Esophagus squamous epithelium (tissue), 5 donors: ENCODE measurements around the gene ADGRE1. TPM values are rescaled to one million over a fixed set of nuclear protein-coding genes. Genes with fewer than 3 reads are reported as not detected.

ENCODE experiments used
- DNase-seq: peaks from one replicate; lab custom pipeline; 2025; lab: John Stamatoyannopoulos, UW
- H3K27ac ChIP-seq, 4 donors: fragments of 200-600 bp; sonication (generic); one replicate each; pipeline ENCODE4 v1.5.1; 2016 to 2019; ENCODE audit warnings: mild to moderate bottlenecking in 1 of 4
- H3K27me3 ChIP-seq, 4 donors: fragments of 200-600 bp; sonication (generic); 1 replicate in 3 of 4; 2 replicates in 1 of 4; pipeline versions ENCODE4 v1.5.1 to v1.6.0; 2017 to 2021; ENCODE audit warnings: antibody characterized with exemption in 1 of 4
- H3K36me3 ChIP-seq, 3 donors: fragments of 200-600 bp; sonication (generic); one replicate each; pipeline ENCODE4 v1.5.1; 2016 to 2019
- H3K4me1 ChIP-seq, 3 donors: fragments of 200-600 bp; sonication (generic); one replicate each; pipeline ENCODE4 v1.5.1; 2017 to 2019
- H3K4me3 ChIP-seq, 4 donors: fragments of 200-600 bp; sonication (generic); 1 replicate in 3 of 4; 2 replicates in 1 of 4; pipeline ENCODE4 v1.5.1; 2016 to 2019; ENCODE audit warnings: mild to moderate bottlenecking in 2 of 4, moderate library complexity in 1 of 4
- H3K9me3 ChIP-seq, 3 donors: fragments of 200-600 bp; sonication (generic); one replicate each; pipeline ENCODE4 v1.5.1; 2016 to 2019
- POLR2A ChIP-seq, 4 donors: fragments of 450-650 bp; IDR thresholded peaks; one replicate each; pipeline ENCODE4 v1.6.1; 2017; ENCODE audit warnings: antibody characterized with exemption in 4 of 4, mild to moderate bottlenecking in 4 of 4, moderate library complexity in 3 of 4
- WGBS, 2 donors: methylation state at CpG; one replicate each; pipeline ENCODE4 v1.1.5; 2018; 5-methylcytosine and 5-hydroxymethylcytosine counted together
- intact Hi-C: fragments of 100-400 bp; cut with DNase I; formaldehyde crosslinking; loops from one replicate; pipeline ENCODE4 v1.15.0; 2022
- total RNA-seq, 4 donors: library from RNA; depleted of rRNA; stranded (reverse); fragments of >200 nt; gene quantifications; one replicate each; pipeline ENCODE4 v1.1.0, GENCODE V29; 2016
- TF ChIP-seq, protein P1 (sequence below), 6 experiments: fragments of 450-650 bp in 4 of 6; fragments of 200-600 bp in 2 of 6; sonication (generic) in 2 of 6; IDR thresholded peaks; one replicate each; pipeline ENCODE4 v1.5.1; 2016 to 2019; ENCODE audit warnings: antibody characterized with exemption in 6 of 6, mild to moderate bottlenecking in 4 of 6, moderate library complexity in 4 of 6
- donor health status: DM: yes; HTN: yes; CAD: no.

The ADGRE1 gene
- total RNA-seq, 4 donors from 2014 or later = 0.38 TPM; not detected in 3

DNA sequence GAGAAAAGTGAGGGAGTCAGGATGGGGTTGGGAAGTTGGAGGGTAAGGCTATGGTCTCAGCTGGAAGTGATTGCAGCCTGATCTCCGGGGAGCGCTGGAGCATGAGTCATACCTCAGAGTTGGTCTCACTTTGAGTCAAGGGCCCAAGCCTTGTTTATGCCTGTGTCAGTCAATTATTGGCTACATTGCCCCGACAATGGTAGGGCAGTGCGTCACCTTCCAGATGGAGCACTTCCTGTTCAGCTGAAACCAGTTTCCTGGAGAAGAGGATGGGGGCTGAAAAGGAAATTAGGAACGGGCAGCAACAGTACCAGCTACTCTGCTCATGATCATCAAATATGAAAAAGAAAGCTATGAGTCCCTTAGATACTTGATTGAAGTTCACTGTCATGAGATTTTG, 60.4 kb downstream of the ADGRE1 start:
- H3K9me3 ChIP-seq = no peaks in the 10 kb centered on the region
- H3K27me3 ChIP-seq = no peaks in the 10 kb centered on the region
- H3K4me3 ChIP-seq = no peak overlapping the region
- no peaks in the 10 kb centered on the region for H3K36me3 ChIP-seq
- TF ChIP-seq, protein P1, sequence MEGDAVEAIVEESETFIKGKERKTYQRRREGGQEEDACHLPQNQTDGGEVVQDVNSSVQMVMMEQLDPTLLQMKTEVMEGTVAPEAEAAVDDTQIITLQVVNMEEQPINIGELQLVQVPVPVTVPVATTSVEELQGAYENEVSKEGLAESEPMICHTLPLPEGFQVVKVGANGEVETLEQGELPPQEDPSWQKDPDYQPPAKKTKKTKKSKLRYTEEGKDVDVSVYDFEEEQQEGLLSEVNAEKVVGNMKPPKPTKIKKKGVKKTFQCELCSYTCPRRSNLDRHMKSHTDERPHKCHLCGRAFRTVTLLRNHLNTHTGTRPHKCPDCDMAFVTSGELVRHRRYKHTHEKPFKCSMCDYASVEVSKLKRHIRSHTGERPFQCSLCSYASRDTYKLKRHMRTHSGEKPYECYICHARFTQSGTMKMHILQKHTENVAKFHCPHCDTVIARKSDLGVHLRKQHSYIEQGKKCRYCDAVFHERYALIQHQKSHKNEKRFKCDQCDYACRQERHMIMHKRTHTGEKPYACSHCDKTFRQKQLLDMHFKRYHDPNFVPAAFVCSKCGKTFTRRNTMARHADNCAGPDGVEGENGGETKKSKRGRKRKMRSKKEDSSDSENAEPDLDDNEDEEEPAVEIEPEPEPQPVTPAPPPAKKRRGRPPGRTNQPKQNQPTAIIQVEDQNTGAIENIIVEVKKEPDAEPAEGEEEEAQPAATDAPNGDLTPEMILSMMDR (IDR thresholded peaks at IDR 0.05) = no peak
- no peak for TF ChIP-seq POLR2A (IDR thresholded peaks at IDR 0.05)
- WGBS, 2 donors = 24 to 35% methylated on average over 5 of the region's 5 CpGs
- DNase-seq = no peak
- H3K4me1 ChIP-seq = no peaks in the 10 kb centered on the region
- H3K27ac ChIP-seq = no peak overlapping the region
- intact Hi-C loops = no loop called here

DNA sequence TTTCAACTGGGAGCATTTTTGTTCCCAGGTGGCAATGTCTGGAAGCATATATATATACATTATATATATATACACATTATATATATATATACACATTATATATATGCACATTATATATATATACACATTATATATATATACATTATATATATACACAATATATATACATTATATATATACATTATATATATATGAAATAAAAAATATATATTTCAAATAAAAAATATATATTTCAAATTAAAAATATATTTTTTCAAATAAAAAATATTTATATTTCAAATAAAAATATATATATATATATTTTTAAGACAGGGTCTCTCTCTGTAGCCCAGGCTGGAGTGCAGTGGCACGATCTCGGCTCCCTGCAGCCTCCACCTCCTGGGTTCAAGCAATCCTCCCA, 61.5 kb downstream of the ADGRE1 start:
- no peak for DNase-seq
- Histone ChIP-seq H3K4me1 (no peaks in the 10 kb centered on the region), H3K4me3 (no peak overlapping the region), H3K27me3 (no peaks in the 10 kb centered on the region), H3K36me3 (no peaks in the 10 kb centered on the region), H3K9me3 (no peaks in the 10 kb centered on the region), H3K27ac (no peak overlapping the region)
- intact Hi-C loops = no loop called here
- TF ChIP-seq, protein P1 (IDR thresholded peaks at IDR 0.05) = no peak
- TF ChIP-seq POLR2A (IDR thresholded peaks at IDR 0.05) = no peak
- 57 to 80% methylated on average over 2 of the region's 2 CpGs for WGBS, 2 donors

DNA sequence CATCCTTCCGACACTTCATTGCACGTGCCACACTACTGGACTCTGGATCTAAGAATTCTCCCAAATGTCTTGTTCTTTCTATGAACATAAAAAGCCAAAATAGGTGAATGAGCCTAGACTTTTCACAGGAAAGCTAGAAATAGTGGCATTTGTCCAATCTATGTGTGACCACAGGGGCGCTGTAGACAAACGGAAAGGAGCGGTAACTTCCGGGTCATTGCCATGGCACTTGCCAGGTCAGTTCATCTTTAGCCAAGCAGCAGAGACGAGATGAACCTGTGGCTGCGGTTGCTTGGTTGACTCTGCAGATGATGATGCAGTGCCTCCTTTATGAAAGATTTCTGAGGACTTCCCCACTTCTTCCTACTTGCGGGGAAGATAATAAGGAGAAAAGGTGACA, 65.6 kb downstream of the ADGRE1 start:
- WGBS, 2 donors = 80 to 81% methylated on average over 9 of the region's 9 CpGs
- no peaks in the 10 kb centered on the region for H3K4me1 ChIP-seq
- no peaks in the 10 kb centered on the region for H3K36me3 ChIP-seq
- H3K4me3 ChIP-seq = no peak overlapping the region
- no peak overlapping the region for H3K27ac ChIP-seq
- DNase-seq = no peak
- no peaks in the 10 kb centered on the region for H3K9me3 ChIP-seq
- TF ChIP-seq, protein P1 (IDR thresholded peaks at IDR 0.05) = no peak
- TF ChIP-seq POLR2A (IDR thresholded peaks at IDR 0.05) = no peak
- intact Hi-C loops = no loop called here
- H3K27me3 ChIP-seq = no peaks in the 10 kb centered on the region

DNA sequence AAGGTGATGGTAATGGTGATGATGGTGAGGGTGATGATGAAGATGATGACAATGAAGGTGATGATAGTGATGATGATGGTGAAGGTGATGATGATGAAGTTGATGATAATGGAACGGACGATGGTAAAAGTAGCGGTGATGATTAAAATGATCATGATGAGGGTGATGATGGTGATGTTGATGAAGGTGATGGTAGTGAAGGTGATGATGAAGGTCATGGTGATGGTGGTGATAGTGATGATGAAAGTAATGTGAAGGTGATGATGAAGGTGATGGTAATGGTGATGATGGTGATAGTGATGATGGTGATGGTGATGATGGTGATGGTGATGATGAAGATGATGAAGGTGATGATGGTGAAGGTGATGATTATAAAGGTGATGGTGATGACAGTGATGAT, 67.7 kb downstream of the ADGRE1 start:
- TF ChIP-seq, protein P1 (IDR thresholded peaks at IDR 0.05) = no peak
- TF ChIP-seq POLR2A (IDR thresholded peaks at IDR 0.05) = no peak
- no peak overlapping the region for H3K27ac ChIP-seq
- no peaks in the 10 kb centered on the region for H3K27me3 ChIP-seq
- H3K36me3 ChIP-seq = no peaks in the 10 kb centered on the region
- 89 to 96% methylated on average over 3 of the region's 3 CpGs for WGBS, 2 donors
- no peaks in the 10 kb centered on the region for H3K9me3 ChIP-seq
- intact Hi-C loops = no loop called here
- no peak for DNase-seq
- H3K4me1 ChIP-seq = no peaks in the 10 kb centered on the region
- no peak overlapping the region for H3K4me3 ChIP-seq

DNA sequence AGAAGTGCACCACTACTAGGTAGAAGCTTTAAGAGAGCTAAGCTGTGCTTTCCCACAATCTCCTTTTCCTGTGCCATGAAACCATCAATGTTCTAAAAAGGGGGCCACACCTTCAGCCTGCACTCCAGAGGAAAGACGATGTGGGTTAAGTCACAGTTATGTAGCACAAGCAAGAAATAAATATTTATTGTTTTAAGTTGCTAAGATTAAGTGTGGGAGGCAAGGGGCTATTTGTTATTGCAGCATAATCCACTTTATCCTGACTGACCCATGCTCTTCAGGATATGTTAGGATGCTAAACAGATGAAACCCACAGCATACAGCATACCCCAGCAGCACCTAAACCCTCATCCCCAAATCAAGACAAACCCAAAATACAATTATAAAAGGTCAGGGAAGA, 69.2 kb downstream of the ADGRE1 start:
- intact Hi-C loops = no loop called here
- Histone ChIP-seq H3K27me3 (no peaks in the 10 kb centered on the region), H3K4me1 (no peaks in the 10 kb centered on the region), H3K4me3 (no peak overlapping the region), H3K9me3 (no peaks in the 10 kb centered on the region), H3K27ac (no peak overlapping the region), H3K36me3 (no peaks in the 10 kb centered on the region)
- WGBS, 2 donors = 61 to 80% methylated on average over 1 of the region's 1 CpG
- DNase-seq = no peak
- TF ChIP-seq, protein P1 (IDR thresholded peaks at IDR 0.05) = no peak
- TF ChIP-seq POLR2A (IDR thresholded peaks at IDR 0.05) = no peak
